Fibroblast of lung (primary cell): ENCODE data around the gene TMEM178A.

Source experiments
- CTCF ChIP-seq, 2 donors: IDR thresholded peaks in 1 of 2; conservative IDR thresholded peaks in 1 of 2; 1 replicate in 1 of 2; 2 replicates in 1 of 2; pipeline ENCODE4 v1.5.1; 2011 to 2012; ENCODE audit warnings: low read length in 2 of 2, control low read depth in 1 of 2, inconsistent platforms in 1 of 2, low read depth in 1 of 2, mild to moderate bottlenecking in 1 of 2
- EZH2 ChIP-seq: IDR thresholded peaks from 2 replicates; pipeline ENCODE4 v1.5.1; 2012; ENCODE audit warnings: low read length, control low read depth, mild to moderate bottlenecking; ENCODE audit errors: missing control alignments

DNA sequence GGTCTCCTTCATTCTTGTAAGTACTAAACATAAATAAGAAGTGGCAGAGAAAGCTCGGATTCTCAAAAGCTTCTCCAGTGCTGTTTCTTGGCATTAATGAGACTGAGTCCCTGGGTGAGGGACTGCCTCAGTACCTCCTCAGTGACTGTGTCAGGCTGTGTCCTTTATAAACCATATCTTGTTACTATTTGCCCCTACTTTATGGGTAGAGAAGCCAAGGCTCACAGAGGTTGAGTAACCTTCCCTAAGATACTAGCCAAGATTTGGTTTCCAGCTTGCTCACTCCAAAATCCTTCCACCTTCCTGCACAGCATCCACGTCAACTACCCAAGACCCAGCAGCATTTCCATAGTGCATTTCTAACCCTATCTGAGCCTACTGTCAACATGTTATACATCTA is 57.8 kb downstream of the TMEM178A start:
- no peak for TF ChIP-seq CTCF (conservative IDR thresholded peaks at IDR 0.05 in 1 of 2, IDR thresholded peaks at IDR 0.05 in 1 of 2; ENCODE audit: low read depth in 1 of 2, low read length in 2 of 2)
- no peak for TF ChIP-seq EZH2
